RCC 7860 (cell line): ENCODE data around the gene FER1L5.
"Not testable (repeated sequence)": the region's sequence is repeated elsewhere in the genome, so short reads cannot be mapped to it uniquely, and the experiment has no call there.

ENCODE experiments used
- DNase-seq: peaks from one replicate; pipeline ENCODE4 v3.0.0-alpha.2; 2015; ENCODE audit warnings: low spot score
- FAIRE-seq: peaks from 2 replicates; lab custom pipeline; 2012; peaks lifted over from hg19 to GRCh38; lab: Jason Lieb, UNC

Gene FER1L5

GRCh38 chr2:96633641-96634040, 8.9 kb upstream of the FER1L5 start:
- no peak for FAIRE-seq
- no peak for DNase-seq

GRCh38 chr2:96636551-96637171, 5.9 kb upstream of the FER1L5 start:
- DNase-seq (peak; percentile 35), FAIRE-seq (no peak)

GRCh38 chr2:96637385-96638143, 5.0 kb upstream of the FER1L5 start:
- DNase-seq (peak; percentile 91), FAIRE-seq (no peak)

- FAIRE-seq = no peak
- DNase-seq = peak; percentile 86
Observed at GRCh38 chr2:96638144-96639121, 4.1 kb upstream of the FER1L5 start, which contains the start of gene KANSL3. TSS of gene KANSL3 (minus strand) at chr2:96638312. CDS start at chr2:96637135, 1,177 bp downstream.

- no peak for FAIRE-seq
- no peak for DNase-seq
Observed at GRCh38 chr2:96647681-96648080, 5.1 kb downstream of the FER1L5 start.

GRCh38 chr2:96648306-96648930, 5.9 kb downstream of the FER1L5 start:
- no peak for DNase-seq
- no peak for FAIRE-seq

GRCh38 chr2:96649342-96649741, 6.8 kb downstream of the FER1L5 start:
- FAIRE-seq = no peak
- DNase-seq = no peak

GRCh38 chr2:96651793-96652192, 9.2 kb downstream of the FER1L5 start:
- no peak for FAIRE-seq
- no peak for DNase-seq

- not testable (repeated sequence) for FAIRE-seq, DNase-seq
Observed at GRCh38 chr2:96654791-96655190, 12.2 kb downstream of the FER1L5 start.

GRCh38 chr2:96655526-96655925, 13.0 kb downstream of the FER1L5 start:
- DNase-seq = no peak
- FAIRE-seq = no peak

GRCh38 chr2:96656540-96656939, 14.0 kb downstream of the FER1L5 start:
- no peak for FAIRE-seq
- no peak for DNase-seq

GRCh38 chr2:96661324-96661723, 18.8 kb downstream of the FER1L5 start:
- FAIRE-seq = no peak

GRCh38 chr2:96662360-96662759, 19.8 kb downstream of the FER1L5 start:
- DNase-seq (no peak), FAIRE-seq (no peak)

More at GRCh38 chr2:96661324-96661723, 18.8 kb downstream of the FER1L5 start:
- DNase-seq = no peak

GRCh38 chr2:96663177-96663576, 20.6 kb downstream of the FER1L5 start:
- FAIRE-seq = no peak
- no peak for DNase-seq

- FAIRE-seq (no peak), DNase-seq (no peak)
Observed at GRCh38 chr2:96663829-96664228, 21.3 kb downstream of the FER1L5 start.

GRCh38 chr2:96664366-96664925, 21.9 kb downstream of the FER1L5 start:
- DNase-seq = no peak
- no peak for FAIRE-seq

- DNase-seq = peak; percentile 89
Observed at GRCh38 chr2:96665083-96665569, 22.6 kb downstream of the FER1L5 start.

GRCh38 chr2:96665717-96666116, 23.2 kb downstream of the FER1L5 start:
- not testable (repeated sequence) for FAIRE-seq, DNase-seq

More at GRCh38 chr2:96665083-96665569, 22.6 kb downstream of the FER1L5 start:
- peak; percentile 78 for FAIRE-seq

- FAIRE-seq = no peak
Observed at GRCh38 chr2:96668771-96669170, 26.2 kb downstream of the FER1L5 start.

More at GRCh38 chr2:96668771-96669170, 26.2 kb downstream of the FER1L5 start:
- DNase-seq = no peak
